H1 (cell line): ENCODE results near the gene CIAO3. TPM values are rescaled to one million over a fixed set of nuclear protein-coding genes. Genes with fewer than 3 reads are reported as not detected.

Experiments
- GTF2F1 ChIP-seq: IDR thresholded peaks from 2 replicates; pipeline ENCODE4 v1.6.1; 2012; ENCODE audit warnings: low read depth, low read length, improper control_type of control experiment, borderline replicate concordance
- HDAC6 ChIP-seq: IDR thresholded peaks from one replicate; pipeline ENCODE4 v1.7.1; 2012; ENCODE audit warnings: low read depth, mild to moderate bottlenecking, inconsistent platforms, low read length, moderate library complexity
- NANOG ChIP-seq: IDR thresholded peaks from 2 replicates; pipeline ENCODE4 v1.6.1; 2011; ENCODE audit warnings: low read length, low read depth, mild to moderate bottlenecking, inconsistent platforms; ENCODE audit not compliant: insufficient read depth, poor library complexity, severe bottlenecking
- polyA plus RNA-seq, 7 experiments: library from polyadenylated mRNA; depleted of rRNA in 3 of 7; stranded (reverse) in 5 of 7; unstranded in 2 of 7; fragments of >200 nt in 5 of 7; fragments of 200-250 nt in 2 of 7; gene quantifications; 1 replicate in 5 of 7; 2 replicates in 1 of 7; 4 replicates in 1 of 7; pipeline versions ENCODE4 v1.2.1 to v1.2.3, GENCODE V29; 2011 to 2013; ENCODE audit warnings: missing spikeins in 2 of 7, mixed read lengths in 2 of 7
- total RNA-seq: library from RNA; stranded (reverse); fragmentation: NEBNext Ultra II Directional; extraction: Animal tissue kit (Norgen Biotek cat#: 25700); gene quantifications from 2 replicates; pipeline ENCODE4 v1.2.1, GENCODE V29; 2021

The CIAO3 gene
- total and polyA plus RNA-seq, 2 of the 8 experiments (the other 6 are each of a cell fraction or from before 2014, with no cell fraction given): 20.0 to 20.4 TPM

DNA sequence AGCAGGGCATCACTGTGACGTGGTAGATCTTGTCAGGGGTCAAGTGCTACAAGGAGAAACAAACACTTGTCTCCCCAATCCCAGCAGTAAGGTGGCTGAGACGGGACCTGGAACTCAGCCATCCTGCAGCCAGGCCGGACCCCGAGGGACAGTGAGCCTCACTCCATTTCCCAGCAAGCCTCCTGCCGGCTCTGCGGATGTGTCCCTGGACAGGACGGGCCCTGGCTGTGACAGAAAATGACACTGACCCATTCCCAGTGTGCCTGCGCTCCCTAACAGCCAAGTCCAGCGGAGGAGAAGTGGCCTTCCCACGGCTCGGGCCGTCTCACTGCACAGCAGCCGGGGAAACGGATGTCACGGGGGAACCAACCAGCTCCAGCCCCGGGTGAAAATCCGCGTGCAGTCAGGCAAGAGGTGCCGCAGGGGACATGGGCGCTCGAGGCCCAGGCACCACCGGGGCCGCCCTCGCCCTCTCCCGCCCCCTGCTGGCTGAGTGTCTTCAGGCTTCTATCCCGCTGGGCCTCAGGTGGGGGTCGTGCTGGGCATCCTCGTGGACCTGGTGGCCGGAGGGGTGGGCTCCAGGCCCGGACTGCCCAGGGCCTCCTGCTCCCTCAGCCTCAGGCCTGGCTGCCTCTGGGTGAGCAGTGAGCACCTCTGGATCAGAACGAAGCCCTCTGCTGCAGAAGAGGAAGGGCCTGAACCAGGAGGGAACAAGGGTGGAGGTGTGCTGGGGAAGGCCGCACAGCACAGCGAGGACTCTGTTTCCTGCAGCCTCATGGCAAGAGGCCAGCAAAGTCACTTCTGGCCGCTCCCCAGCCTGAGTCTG, 7.2 kb downstream of the CIAO3 start (continued):
- TF ChIP-seq NANOG (no peak), GTF2F1 (no peak), HDAC6 (no peak)
- TF ChIP-seq, all 59 proteins: peak for 2
